Measurements from ENCODE around the gene HS3ST5. TPM values are rescaled to one million over a fixed set of nuclear protein-coding genes. Genes with fewer than 3 reads are reported as not detected.

The HS3ST5 gene
- total RNA-seq, 6 experiments from 2014 or later, result not detected

GRCh38 chr6:114247101-114247500, 95.7 kb downstream of the HS3ST5 start:
- Histone ChIP-seq H3K36me3 (no peaks in the 10 kb centered on the region), H3K27ac (no peak overlapping the region), H3K4me3 (no peak overlapping the region), H3K9me3 (no peaks in the 10 kb centered on the region), H3K27me3 (no peaks in the 10 kb centered on the region), H3K4me1 (no peaks in the 10 kb centered on the region)
- TF ChIP-seq CTCF (IDR thresholded peaks at IDR 0.05) (no peak), POLR2A (IDR thresholded peaks at IDR 0.05) (no peak)
- intact Hi-C loops (cut with DNase I), result no loop called here
- WGBS (ENCODE audit: insufficient coverage, low coverage, low lambda C conversion rate, missing lambda C conversion rate), result 11% methylated on average over 2 of the region's 2 CpGs
- no peak for ATAC-seq
- no peak for DNase-seq

GRCh38 chr6:114240796-114241195, 102.0 kb downstream of the HS3ST5 start:
- H3K9me3 ChIP-seq, result no peaks in the 10 kb centered on the region
- H3K27ac ChIP-seq, result no peak overlapping the region
- no peaks in the 10 kb centered on the region for H3K4me1 ChIP-seq
- TF ChIP-seq POLR2A (IDR thresholded peaks at IDR 0.05), result no peak
- TF ChIP-seq CTCF (IDR thresholded peaks at IDR 0.05), result no peak
- H3K36me3 ChIP-seq, result no peaks in the 10 kb centered on the region
- H3K4me3 ChIP-seq, result no peak overlapping the region
- H3K27me3 ChIP-seq, result no peaks in the 10 kb centered on the region
- 62% methylated on average over 3 of the region's 3 CpGs for WGBS (ENCODE audit: insufficient coverage, low coverage, low lambda C conversion rate, missing lambda C conversion rate)
- ATAC-seq (no peak), DNase-seq (no peak)
- intact Hi-C loops (cut with DNase I), result no loop called here

GRCh38 chr6:114228675-114229074, 114.1 kb downstream of the HS3ST5 start:
- H3K27ac ChIP-seq, result no peak overlapping the region
- intact Hi-C loops (cut with DNase I), result no loop called here
- DNase-seq (no peak), ATAC-seq (no peak)
- H3K27me3 ChIP-seq, result no peaks in the 10 kb centered on the region
- no peaks in the 10 kb centered on the region for H3K4me1 ChIP-seq
- no peak for TF ChIP-seq POLR2A (IDR thresholded peaks at IDR 0.05)
- TF ChIP-seq CTCF (IDR thresholded peaks at IDR 0.05), result no peak
- 66% methylated on average over 2 of the region's 2 CpGs for WGBS (ENCODE audit: insufficient coverage, low coverage, low lambda C conversion rate, missing lambda C conversion rate)
- H3K36me3 ChIP-seq, result no peaks in the 10 kb centered on the region
- H3K9me3 ChIP-seq, result no peaks in the 10 kb centered on the region
- no peak overlapping the region for H3K4me3 ChIP-seq

- 67% methylated on average over 2 of the region's 2 CpGs for WGBS (ENCODE audit: insufficient coverage, low coverage, low lambda C conversion rate, missing lambda C conversion rate)
- intact Hi-C loops (cut with DNase I), result no loop called here
- H3K27me3 ChIP-seq, result no peaks in the 10 kb centered on the region
- H3K4me3 ChIP-seq, result no peak overlapping the region
- no peaks in the 10 kb centered on the region for H3K9me3 ChIP-seq
- TF ChIP-seq CTCF (IDR thresholded peaks at IDR 0.05) (no peak), POLR2A (IDR thresholded peaks at IDR 0.05) (no peak)
- H3K27ac ChIP-seq, result no peak overlapping the region
- H3K4me1 ChIP-seq, result no peaks in the 10 kb centered on the region
- H3K36me3 ChIP-seq, result no peaks in the 10 kb centered on the region
- ATAC-seq (no peak), DNase-seq (no peak)
These were observed 114.8 kb downstream of the HS3ST5 start for GRCh38 chr6:114227944-114228468.

- no peaks in the 10 kb centered on the region for H3K9me3 ChIP-seq
- no peaks in the 10 kb centered on the region for H3K27me3 ChIP-seq
- no peaks in the 10 kb centered on the region for H3K36me3 ChIP-seq
- intact Hi-C loops (cut with DNase I), result no loop called here
- H3K4me1 ChIP-seq, result no peaks in the 10 kb centered on the region
- H3K27ac ChIP-seq, result no peak overlapping the region
- H3K4me3 ChIP-seq, result no peak overlapping the region
- TF ChIP-seq POLR2A (IDR thresholded peaks at IDR 0.05) (no peak), CTCF (IDR thresholded peaks at IDR 0.05) (no peak)
- DNase-seq (no peak), ATAC-seq (no peak)
- 64% methylated on average over 2 of the region's 2 CpGs for WGBS (ENCODE audit: insufficient coverage, low coverage, low lambda C conversion rate, missing lambda C conversion rate)
These were observed 122.6 kb downstream of the HS3ST5 start for GRCh38 chr6:114220241-114220640.
